Lower leg skin (tissue), 3 donors: Measurements from ENCODE around the gene PRCD.

Source experiments
- POLR2A ChIP-seq, 2 donors: fragments of 450-650 bp; IDR thresholded peaks; one replicate each; pipeline ENCODE4 v1.6.1; 2016 to 2017; ENCODE audit warnings: antibody characterized with exemption in 2 of 2, mild to moderate bottlenecking in 1 of 2, moderate library complexity in 1 of 2
- TF ChIP-seq, protein P1 (sequence below), 3 donors: fragments of 450-650 bp; IDR thresholded peaks; one replicate each; pipeline ENCODE4 v1.5.1; 2016; ENCODE audit warnings: antibody characterized with exemption in 3 of 3, mild to moderate bottlenecking in 3 of 3, moderate library complexity in 2 of 3

DNA sequence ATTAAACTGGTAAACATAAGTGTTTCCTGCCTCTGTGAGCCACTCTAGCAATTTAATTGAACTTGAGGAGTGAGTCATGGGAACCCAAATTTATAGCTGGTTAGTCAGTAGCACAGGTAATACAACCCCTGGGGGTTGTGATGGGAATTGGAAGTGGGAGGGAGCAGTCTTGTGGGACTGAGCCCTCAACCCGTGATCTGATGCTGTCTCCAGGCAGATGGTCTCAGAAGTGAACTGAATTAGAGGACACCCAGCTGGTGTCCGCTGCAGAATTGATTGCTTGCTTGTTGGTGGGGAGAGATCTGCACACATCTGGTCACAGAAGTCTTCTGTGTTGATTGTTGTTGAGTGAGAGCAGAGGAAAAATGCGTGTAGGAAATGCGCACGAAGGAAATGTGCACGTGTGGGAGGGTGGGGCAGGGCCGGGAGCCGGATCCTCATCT, 53.6 kb downstream of the PRCD start:
- TF ChIP-seq, protein P1, sequence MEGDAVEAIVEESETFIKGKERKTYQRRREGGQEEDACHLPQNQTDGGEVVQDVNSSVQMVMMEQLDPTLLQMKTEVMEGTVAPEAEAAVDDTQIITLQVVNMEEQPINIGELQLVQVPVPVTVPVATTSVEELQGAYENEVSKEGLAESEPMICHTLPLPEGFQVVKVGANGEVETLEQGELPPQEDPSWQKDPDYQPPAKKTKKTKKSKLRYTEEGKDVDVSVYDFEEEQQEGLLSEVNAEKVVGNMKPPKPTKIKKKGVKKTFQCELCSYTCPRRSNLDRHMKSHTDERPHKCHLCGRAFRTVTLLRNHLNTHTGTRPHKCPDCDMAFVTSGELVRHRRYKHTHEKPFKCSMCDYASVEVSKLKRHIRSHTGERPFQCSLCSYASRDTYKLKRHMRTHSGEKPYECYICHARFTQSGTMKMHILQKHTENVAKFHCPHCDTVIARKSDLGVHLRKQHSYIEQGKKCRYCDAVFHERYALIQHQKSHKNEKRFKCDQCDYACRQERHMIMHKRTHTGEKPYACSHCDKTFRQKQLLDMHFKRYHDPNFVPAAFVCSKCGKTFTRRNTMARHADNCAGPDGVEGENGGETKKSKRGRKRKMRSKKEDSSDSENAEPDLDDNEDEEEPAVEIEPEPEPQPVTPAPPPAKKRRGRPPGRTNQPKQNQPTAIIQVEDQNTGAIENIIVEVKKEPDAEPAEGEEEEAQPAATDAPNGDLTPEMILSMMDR (IDR thresholded peaks at IDR 0.05) = no peak
- no peak for TF ChIP-seq POLR2A (IDR thresholded peaks at IDR 0.05)
